ENCODE results near the gene HEXA.
"Not testable (repeated sequence)": the region's sequence is repeated elsewhere in the genome, so short reads cannot be mapped to it uniquely, and the experiment has no call there.

HEXA gene

DNA sequence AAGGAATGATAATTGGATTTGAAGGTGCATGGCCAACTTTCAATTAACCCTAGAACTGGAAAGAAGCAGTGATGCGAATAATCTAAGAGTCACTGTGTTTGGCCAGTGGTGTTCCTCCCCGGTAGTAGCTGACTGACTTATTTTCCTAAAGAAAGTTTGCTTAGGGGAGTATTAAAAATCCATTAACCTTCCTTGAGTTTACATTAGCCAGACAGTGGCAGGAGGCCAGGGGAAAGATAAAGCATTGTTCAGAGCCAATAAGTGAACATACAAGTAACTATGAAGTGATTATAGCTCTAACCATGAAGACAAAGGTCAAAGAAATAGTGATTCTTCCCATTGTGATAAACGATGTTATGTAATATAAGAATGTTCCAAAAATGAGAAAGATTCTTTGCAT lies 13.4 kb upstream of the HEXA start:
- DNase-seq (ENCODE audit: insufficient read length, low spot score) (no peak), FAIRE-seq (no peak)
- no peak for TF ChIP-seq POLR2A (IDR thresholded peaks at IDR 0.05; ENCODE audit: low read depth, low read length)

DNA sequence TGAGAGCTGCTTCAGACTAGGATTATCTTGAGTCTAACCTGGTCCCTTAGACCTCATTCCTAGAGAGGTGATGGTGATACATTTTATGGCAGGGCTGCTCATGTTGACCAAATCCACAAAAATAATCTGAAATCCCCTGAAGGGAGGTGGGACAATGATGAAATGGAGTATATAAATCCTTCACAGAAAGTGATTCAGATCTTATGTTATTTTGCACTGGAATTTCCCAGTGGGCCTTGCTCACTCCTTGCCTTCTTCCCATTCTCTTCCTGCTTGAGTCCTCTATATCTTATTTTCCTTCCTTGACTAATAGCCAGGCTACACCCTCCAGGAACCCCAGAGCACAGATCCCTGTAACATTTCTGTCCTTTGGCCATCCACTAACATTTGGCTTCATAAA lies 11.9 kb upstream of the HEXA start:
- TF ChIP-seq POLR2A (IDR thresholded peaks at IDR 0.05; ENCODE audit: low read depth, low read length), result no peak
- DNase-seq (ENCODE audit: insufficient read length, low spot score), result no peak
- no peak for FAIRE-seq

DNA sequence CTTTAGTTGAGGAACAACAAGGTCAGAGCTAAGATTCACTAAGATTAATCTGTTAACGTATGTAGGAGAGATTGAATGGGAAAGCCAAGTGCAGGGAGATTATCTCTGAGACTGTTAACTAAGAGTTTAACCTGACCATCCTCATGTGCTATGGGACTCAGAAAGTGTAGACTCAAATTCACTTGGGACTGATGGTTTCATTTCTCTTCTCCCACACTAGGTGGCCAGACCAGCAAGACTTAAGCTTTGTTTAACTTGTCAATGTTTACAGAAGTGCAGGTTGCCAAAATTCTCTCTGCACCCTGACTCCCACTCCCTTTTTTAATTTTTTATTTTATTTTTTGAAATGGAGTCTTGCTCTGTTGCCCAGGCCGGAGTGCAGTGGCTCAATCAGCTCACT lies 6.3 kb upstream of the HEXA start:
- TF ChIP-seq POLR2A (IDR thresholded peaks at IDR 0.05; ENCODE audit: low read depth, low read length), result no peak
- FAIRE-seq, result no peak
- DNase-seq (ENCODE audit: insufficient read length, low spot score), result no peak

DNA sequence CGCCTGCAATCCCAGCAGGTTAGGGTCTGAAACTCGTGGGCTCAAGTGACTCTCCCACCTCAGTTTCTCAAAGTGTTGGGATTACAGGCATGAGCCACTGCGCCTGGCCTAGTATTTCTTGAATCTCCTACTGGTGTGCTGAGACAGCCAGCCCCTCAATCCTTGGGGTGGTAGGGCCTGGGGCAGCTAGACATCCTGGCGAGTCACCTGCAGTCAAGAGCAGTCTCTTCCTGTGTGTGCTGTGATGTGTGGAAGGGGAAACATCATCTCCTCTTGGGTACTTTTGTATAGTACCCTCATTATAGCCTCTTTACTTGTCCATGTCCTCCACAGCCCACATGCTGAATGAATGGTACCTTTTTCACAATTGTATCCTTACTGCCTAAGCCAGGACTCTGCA lies 4.9 kb upstream of the HEXA start:
- DNase-seq (ENCODE audit: insufficient read length, low spot score) (no peak), FAIRE-seq (no peak)
- TF ChIP-seq POLR2A (IDR thresholded peaks at IDR 0.05; ENCODE audit: low read depth, low read length), result no peak

DNA sequence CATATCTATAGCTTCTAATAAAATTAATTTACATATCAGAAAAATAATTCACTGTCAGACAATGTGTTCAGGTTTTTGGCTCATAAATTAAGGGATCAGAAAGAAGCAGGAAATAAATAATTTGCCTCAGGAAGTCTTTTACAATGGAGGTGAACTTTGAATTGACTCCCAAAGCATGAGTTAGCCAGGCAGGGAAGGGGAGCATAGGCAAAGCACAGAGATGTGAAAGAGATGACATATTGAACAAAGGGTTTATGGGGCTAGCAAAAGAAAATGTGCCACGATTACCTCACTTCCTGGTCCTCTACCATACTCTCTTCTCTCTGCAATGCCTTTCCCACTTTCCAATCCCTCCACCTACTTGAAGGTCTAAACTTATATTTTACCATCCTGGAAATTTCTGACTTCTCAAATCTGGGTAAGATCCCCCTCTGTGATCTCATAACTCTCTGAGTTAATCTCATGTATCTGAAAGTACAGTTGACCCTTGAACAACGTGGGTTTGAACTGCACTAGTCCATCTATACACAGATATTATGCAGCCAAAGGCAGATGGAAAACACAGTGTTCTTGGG lies 4.1 kb upstream of the HEXA start:
- DNase-seq (ENCODE audit: insufficient read length, low spot score), result no peak
- FAIRE-seq, result no peak
- no peak for TF ChIP-seq POLR2A (IDR thresholded peaks at IDR 0.05; ENCODE audit: low read depth, low read length)

DNA sequence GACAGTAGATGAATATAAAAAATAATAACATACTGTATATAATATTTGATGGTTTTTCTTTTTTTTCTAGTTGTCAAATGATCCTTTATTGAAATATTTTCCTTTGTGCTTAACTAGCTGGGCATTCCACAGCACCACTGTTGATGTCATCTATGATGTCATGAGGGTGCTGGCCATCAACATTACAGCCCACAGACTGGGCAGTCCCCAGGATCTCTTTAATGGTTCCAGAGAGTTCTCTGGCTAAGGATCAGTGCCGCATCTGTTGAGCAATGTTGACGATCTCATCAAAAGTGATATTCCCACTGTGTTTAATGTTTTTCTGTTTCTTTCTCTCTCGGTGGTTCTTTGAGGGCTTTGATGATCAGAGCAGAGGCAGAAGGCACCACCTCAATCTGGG lies 3.3 kb upstream of the HEXA start:
- not testable (repeated sequence) for FAIRE-seq; DNase-seq (ENCODE audit: insufficient read length, low spot score)

DNA sequence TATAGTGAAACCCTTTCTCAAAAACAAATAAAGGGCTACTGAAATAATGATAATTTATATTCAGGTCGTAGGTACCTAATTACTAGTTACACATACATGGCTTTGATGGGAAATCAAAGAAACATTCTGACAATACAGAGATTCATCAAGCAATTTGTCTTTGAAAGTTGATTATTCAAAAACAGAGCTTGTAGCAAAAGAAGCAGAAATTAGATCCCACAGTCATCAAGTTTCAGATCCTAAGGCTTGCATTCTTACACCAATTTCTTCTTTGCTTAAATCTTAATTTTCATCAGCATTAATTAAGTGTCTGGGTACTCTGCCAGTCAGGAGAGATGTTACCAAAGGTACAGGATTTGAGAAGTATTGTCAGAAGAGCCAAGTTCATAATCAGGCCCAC lies 1.5 kb upstream of the HEXA start:
- no peak for FAIRE-seq

DNA sequence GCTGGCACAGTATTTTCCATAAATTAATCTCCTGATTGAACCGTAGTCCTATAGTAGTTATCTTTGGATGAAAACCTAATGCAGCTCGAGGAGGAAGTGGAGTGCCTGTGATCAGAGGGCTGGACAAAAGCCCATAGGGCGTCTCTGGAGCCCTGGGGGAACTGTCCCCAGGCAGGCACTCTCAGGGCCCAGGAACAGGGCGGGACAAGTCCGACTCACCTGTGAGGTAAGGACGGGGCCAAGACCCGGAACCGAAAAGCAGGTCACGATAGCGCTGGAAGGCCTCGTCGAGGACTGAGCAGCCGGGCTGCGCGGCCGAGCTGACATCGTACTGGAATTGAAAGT lies 341 bp downstream of the HEXA start:
- TF ChIP-seq POLR2A (IDR thresholded peaks at IDR 0.05; ENCODE audit: low read depth, low read length), result no peak
- DNase-seq (ENCODE audit: insufficient read length, low spot score), result peak; percentile 9
- no peak for FAIRE-seq

More for the DNA sequence above, 1.5 kb upstream of the HEXA start:
- TF ChIP-seq POLR2A (IDR thresholded peaks at IDR 0.05; ENCODE audit: low read depth, low read length), result no peak
- no peak for DNase-seq (ENCODE audit: insufficient read length, low spot score)

DNA sequence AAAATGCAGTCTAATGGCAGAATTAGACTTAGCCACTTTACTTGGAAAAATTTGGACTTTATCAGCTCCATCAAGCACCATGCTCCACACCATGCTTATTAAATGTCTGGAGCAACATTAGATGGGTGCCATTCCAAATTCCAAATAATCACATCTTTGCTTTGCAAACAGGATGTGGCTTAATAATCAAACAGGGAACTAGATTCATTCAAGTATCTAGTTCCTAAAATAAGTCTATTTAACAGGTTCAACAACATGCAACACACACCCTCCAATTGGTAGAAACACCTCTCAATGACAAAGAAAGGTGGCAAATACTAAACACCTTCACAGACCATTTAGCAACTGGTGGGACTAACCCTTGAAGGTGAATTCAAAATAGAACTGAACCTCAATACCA lies 3.5 kb downstream of the HEXA start:
- DNase-seq (ENCODE audit: insufficient read length, low spot score), result no peak
- TF ChIP-seq POLR2A (IDR thresholded peaks at IDR 0.05; ENCODE audit: low read depth, low read length), result no peak
- FAIRE-seq, result no peak

DNA sequence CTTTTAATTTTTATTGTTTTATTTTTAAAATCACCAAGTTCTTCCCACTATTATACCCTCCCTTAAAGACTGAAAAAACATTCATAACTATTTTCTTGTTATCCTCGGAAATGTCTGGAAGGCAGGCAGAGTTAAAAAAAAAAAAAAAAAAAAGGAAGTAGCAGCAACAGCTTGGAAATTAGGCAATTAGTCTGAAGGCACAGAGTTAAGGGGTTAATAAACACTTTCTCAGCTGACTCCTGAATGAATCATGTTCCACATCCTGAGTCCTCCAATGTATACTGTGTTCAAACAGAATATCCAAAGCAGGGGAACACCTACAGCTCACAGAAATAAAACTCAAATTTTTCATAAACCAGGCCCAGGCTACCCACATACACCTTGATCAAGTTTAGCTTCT lies 5.8 kb downstream of the HEXA start:
- no peak for FAIRE-seq
- DNase-seq (ENCODE audit: insufficient read length, low spot score), result no peak
- TF ChIP-seq POLR2A (IDR thresholded peaks at IDR 0.05; ENCODE audit: low read depth, low read length), result no peak

DNA sequence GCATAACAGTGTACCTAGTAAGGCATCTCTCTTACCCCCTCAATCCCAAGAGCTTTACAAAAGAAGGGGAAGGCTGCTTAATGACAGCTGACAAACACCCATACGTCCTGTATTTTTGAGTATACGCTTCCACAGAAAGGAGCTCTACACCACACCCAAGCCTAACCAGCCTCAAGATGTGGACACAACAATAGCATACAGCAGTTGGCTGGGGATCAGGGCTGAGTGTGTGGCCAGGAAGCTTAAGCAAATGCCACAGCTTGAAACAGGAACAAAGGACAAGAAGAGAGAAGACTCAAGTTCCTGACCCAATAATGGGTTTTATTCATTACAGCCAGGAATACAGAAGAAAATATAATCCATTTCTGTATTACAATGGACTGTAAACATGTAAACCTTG lies 6.9 kb downstream of the HEXA start:
- FAIRE-seq (no peak), DNase-seq (ENCODE audit: insufficient read length, low spot score) (no peak)
- no peak for TF ChIP-seq POLR2A (IDR thresholded peaks at IDR 0.05; ENCODE audit: low read depth, low read length)

DNA sequence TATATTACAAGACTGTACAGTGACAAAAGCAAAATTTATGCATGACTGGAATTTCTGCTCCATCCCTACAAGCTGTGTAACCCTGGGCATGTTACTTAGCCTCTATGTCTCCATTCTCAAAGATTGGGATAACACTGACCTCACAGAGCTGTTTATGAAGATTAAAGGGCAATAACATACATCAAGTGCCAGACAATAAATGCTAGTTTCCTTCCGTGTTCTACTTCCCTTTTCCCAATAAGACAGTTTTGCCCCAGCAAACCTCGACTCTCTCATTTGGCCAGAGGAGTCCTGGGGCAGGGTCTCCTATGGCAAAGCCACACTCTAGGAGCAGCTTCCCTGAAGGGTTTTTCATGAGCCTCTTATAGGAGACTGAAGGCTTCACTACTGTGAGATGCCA lies 7.5 kb downstream of the HEXA start:
- FAIRE-seq, result no peak
- no peak for TF ChIP-seq POLR2A (IDR thresholded peaks at IDR 0.05; ENCODE audit: low read depth, low read length)
- no peak for DNase-seq (ENCODE audit: insufficient read length, low spot score)

DNA sequence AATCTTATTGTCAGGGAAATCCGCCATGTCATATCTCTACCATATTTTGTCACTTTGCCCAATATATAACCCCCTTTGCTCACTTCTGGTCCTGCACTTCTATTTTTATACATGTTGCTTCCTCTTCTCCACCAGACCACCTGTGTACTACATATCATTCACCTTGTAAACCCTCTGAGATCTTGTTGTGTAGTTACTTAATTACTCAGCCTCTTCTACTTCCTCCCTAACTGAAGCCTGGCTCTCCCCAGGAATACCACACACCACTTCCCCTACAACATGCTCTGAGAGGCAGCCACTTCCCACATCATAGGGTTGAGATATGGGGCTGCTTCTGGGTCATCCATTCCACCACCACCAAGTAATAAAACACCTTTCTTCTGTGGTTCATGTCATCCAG lies 10.0 kb downstream of the HEXA start:
- TF ChIP-seq POLR2A (IDR thresholded peaks at IDR 0.05; ENCODE audit: low read depth, low read length), result no peak
- DNase-seq (ENCODE audit: insufficient read length, low spot score) (no peak), FAIRE-seq (no peak)

DNA sequence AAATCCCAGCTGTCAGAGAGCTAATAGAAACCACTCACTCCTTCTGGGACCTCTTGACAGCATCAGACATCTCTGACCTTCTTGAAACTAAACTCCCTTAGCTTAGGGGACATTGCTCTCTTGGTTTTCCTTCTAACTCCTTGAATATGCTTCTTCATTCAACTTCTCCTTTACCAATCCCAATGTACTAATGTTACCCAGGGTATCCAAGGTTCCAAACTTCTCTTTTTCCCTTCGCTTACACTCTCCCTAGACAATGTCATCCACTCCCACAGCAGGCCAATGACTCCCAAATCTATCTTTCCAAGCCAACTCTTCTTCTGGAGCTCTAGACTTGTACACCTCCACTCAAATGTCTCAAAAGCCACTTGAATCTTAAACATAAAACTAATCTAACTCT lies 14.6 kb downstream of the HEXA start:
- TF ChIP-seq POLR2A (IDR thresholded peaks at IDR 0.05; ENCODE audit: low read depth, low read length), result no peak
- FAIRE-seq (no peak), DNase-seq (ENCODE audit: insufficient read length, low spot score) (no peak)

DNA sequence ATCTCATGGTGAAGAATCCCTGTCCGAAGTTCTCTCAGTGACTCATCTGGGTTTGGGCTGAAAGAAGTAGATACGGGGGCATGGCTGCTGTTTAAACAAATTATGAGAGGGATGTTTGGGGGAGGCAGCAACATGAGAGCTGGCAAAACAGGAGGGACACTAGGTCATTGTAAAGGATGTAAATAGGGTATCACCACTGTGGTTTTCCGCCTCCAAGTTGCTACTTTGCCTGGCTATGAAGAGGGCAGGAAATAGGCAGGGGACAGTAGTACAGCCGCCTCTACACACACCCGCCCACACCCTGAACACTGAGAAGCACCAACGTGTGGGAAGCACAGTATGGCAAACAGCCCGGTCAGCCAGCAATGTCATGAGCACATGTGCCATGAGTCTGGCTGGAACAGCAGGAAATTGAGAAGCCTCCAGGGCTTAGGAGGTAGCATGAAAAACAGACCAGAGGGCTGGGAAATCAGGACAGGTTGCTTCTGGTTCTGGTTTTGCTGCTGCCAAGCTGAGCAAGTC lies 17.1 kb downstream of the HEXA start:
- DNase-seq (ENCODE audit: insufficient read length, low spot score) (no peak), FAIRE-seq (no peak)
- no peak for TF ChIP-seq POLR2A (IDR thresholded peaks at IDR 0.05; ENCODE audit: low read depth, low read length)

DNA sequence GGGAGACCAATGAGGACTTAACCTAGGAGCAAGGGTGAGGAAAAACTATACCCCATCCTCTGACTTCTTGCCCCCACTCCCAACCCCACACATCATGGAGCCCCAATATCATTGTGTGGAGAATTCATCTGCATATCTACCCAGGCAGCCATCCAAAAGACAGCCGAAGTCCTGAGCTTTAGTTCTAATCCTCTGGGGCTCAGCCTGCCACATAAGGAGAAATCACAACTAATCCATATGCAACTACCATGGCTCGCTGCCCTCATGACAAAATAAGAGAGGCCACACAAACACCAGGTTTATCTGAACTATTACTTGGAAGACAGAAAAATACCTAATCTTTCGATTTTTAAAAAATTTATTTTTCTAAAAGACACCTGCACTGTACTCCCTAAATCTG lies 17.7 kb downstream of the HEXA start:
- no peak for TF ChIP-seq POLR2A (IDR thresholded peaks at IDR 0.05; ENCODE audit: low read depth, low read length)
- no peak for DNase-seq (ENCODE audit: insufficient read length, low spot score)
- FAIRE-seq, result no peak

Data from H54 (cell line).